ENCODE measurements around the gene NAV2. TPM values are rescaled to one million over a fixed set of nuclear protein-coding genes. Genes with fewer than 3 reads are reported as not detected.

NAV2 gene
- total RNA-seq, 1 experiment from 2014 or later, result 2.1 TPM

DNA sequence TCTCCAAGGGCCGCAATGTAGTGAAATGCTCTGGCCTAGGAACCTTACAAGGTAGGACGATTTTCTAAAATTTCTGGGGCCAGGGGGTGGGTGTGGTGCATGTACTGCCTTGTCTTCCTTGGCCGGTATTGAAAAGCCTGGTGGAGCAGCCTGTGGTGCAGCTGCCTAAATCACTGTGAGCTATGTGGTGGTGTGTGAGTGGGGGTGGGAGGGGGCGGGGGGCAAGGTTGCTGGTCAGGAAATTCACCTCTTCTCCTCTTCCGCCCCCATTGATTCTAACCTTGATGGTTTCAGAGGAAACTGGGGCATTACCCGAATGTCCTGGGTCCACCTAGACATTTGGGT is 310.4 kb downstream of the NAV2 start:
- H3K4me2 ChIP-seq (ENCODE audit: low read length), result no peak overlapping the region
- RAD21 ChIA-PET (ENCODE audit: low non-redundant PET in 1 of 2, low total read pairs in 2 of 2, uncharacterized antibody in 2 of 2, unreplicated experiment in 2 of 2), result no interaction called here
- H2AFZ ChIP-seq (ENCODE audit: low read depth, low read length, poor library complexity, severe bottlenecking), result no peak overlapping the region
- DNase-seq (ENCODE audit: low read depth, low spot score) (no peak), ATAC-seq (no peak)
- intact Hi-C loops (cut with micrococcal nuclease), result no loop called here
- no peak overlapping the region for H3K4me3 ChIP-seq (replicated peaks in 1 of 2; ENCODE audit: low read depth in 1 of 2, low read length in 2 of 2)
- H3K27me3 ChIP-seq (ENCODE audit: insufficient read depth, low read length), result peaks cover 34% of the 10 kb centered on the region
- no peaks in the 10 kb centered on the region for H3K9me2 ChIP-seq (ENCODE audit: insufficient read depth)
- TF ChIP-seq, protein P1, sequence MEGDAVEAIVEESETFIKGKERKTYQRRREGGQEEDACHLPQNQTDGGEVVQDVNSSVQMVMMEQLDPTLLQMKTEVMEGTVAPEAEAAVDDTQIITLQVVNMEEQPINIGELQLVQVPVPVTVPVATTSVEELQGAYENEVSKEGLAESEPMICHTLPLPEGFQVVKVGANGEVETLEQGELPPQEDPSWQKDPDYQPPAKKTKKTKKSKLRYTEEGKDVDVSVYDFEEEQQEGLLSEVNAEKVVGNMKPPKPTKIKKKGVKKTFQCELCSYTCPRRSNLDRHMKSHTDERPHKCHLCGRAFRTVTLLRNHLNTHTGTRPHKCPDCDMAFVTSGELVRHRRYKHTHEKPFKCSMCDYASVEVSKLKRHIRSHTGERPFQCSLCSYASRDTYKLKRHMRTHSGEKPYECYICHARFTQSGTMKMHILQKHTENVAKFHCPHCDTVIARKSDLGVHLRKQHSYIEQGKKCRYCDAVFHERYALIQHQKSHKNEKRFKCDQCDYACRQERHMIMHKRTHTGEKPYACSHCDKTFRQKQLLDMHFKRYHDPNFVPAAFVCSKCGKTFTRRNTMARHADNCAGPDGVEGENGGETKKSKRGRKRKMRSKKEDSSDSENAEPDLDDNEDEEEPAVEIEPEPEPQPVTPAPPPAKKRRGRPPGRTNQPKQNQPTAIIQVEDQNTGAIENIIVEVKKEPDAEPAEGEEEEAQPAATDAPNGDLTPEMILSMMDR (IDR thresholded peaks at IDR 0.05 in 2 of 3, conservative IDR thresholded peaks at IDR 0.05 in 1 of 3; ENCODE audit: borderline replicate concordance in 1 of 3, insufficient read depth in 1 of 3, low read depth in 2 of 3, low read length in 2 of 3), result no peak
- no peak for TF ChIP-seq REST (IDR thresholded peaks at IDR 0.05; ENCODE audit: low read depth)
- TF ChIP-seq FOSL1 (IDR thresholded peaks at IDR 0.05; ENCODE audit: low read depth), result no peak
- TF ChIP-seq SRF (IDR thresholded peaks at IDR 0.05; ENCODE audit: low read depth), result no peak
- no peak for TF ChIP-seq YY1 (IDR thresholded peaks at IDR 0.05; ENCODE audit: extremely low read depth, insufficient replicate concordance, low read depth, low read length)
- no peak for TF ChIP-seq JUND (IDR thresholded peaks at IDR 0.05)
- no peak for TF ChIP-seq ZNF274 (IDR thresholded peaks at IDR 0.05; ENCODE audit: low read depth, low read length)
- CTCF ChIA-PET, result no interaction called here
- no peaks in the 10 kb centered on the region for H3K4me1 ChIP-seq (ENCODE audit: control insufficient read depth in 1 of 2, insufficient read depth in 2 of 2, low read length in 2 of 2)
- no peak overlapping the region for H3K27ac ChIP-seq (ENCODE audit: low read depth, low read length)
- POLR2A ChIA-PET, result no interaction called here
- BruUV-seq (replicated peaks), result no TSS peak
- H4K20me1 ChIP-seq (ENCODE audit: insufficient read depth), result no peaks in the 10 kb centered on the region
- H3K9ac ChIP-seq (ENCODE audit: low read length), result no peak overlapping the region
- H3K36me3 ChIP-seq (ENCODE audit: control insufficient read depth in 1 of 2, insufficient read depth in 2 of 2, low read length in 2 of 2), result no peaks in the 10 kb centered on the region
- no peaks in the 10 kb centered on the region for H3K79me2 ChIP-seq (ENCODE audit: insufficient read depth, low read length)
- H3K9me3 ChIP-seq (ENCODE audit: control insufficient read depth in 1 of 2, insufficient read depth in 1 of 2, low read depth in 1 of 2, low read length in 2 of 2), result no peaks in the 10 kb centered on the region

Measured in HCT116 (cell line).